Thyroid gland (tissue), 4 donors: ENCODE results near the gene F13B.

Experiments used
- CTCF ChIP-seq, 6 experiments: fragments of 200-600 bp in 3 of 6; fragments of 450-650 bp in 3 of 6; sonication (generic) in 3 of 6; IDR thresholded peaks; one replicate each; pipeline ENCODE4 v1.5.1; 2016 to 2019; ENCODE audit warnings: antibody characterized with exemption in 6 of 6, mild to moderate bottlenecking in 2 of 6, inconsistent platforms in 1 of 6, moderate library complexity in 1 of 6
- POLR2A ChIP-seq, 2 donors: fragments of 450-650 bp; IDR thresholded peaks; one replicate each; pipeline ENCODE4 v1.6.1; 2017; ENCODE audit warnings: antibody characterized with exemption in 2 of 2, mild to moderate bottlenecking in 2 of 2, moderate library complexity in 1 of 2

GRCh38 chr1:197096137-197096536 is 29.1 kb upstream of the F13B start:
- TF ChIP-seq CTCF (IDR thresholded peaks at IDR 0.05): no peak
- TF ChIP-seq POLR2A (IDR thresholded peaks at IDR 0.05): no peak
